HEK293 (cell line): ENCODE results near the gene DNMT3A.

Source experiments
- CTCF ChIA-PET: fragments of 350-600 bp; formaldehyde crosslinking; extraction: SDS; loops from one replicate; lab custom pipeline; 2021; ENCODE audit warnings: antibody characterized with exemption; lab: Yijun Ruan, JAX
- POLR2A ChIA-PET: fragments of 300-600 bp; formaldehyde crosslinking; extraction: SDS; loops from one replicate; lab custom pipeline; 2020; ENCODE audit warnings: antibody characterized with exemption, inconsistent platforms; lab: Yijun Ruan, JAX
- H3K27ac ChIP-seq: fragments of 200-500 bp; sonication (Bioruptor generic); 2 replicates; pipeline ENCODE4 v1.5.1; 2014; ENCODE audit warnings: low read depth, low read length, control low read depth, inconsistent platforms; ENCODE audit errors: extremely low read depth
- H3K36me3 ChIP-seq, 2 experiments: fragments of 200-500 bp in 1 of 2; sonication (Bioruptor generic) in 1 of 2; 1 replicate in 1 of 2; 2 replicates in 1 of 2; pipeline ENCODE4 v1.5.1; 2014 to 2017; ENCODE audit warnings: inconsistent platforms in 2 of 2, low read length in 2 of 2; ENCODE audit not compliant: control insufficient read depth in 2 of 2, insufficient read depth in 1 of 2
- H3K4me1 ChIP-seq: fragments of 200-500 bp; sonication (Bioruptor generic); 2 replicates; pipeline ENCODE4 v1.5.1; 2014; ENCODE audit warnings: mild to moderate bottlenecking, low read length, inconsistent platforms; ENCODE audit not compliant: control insufficient read depth, insufficient read depth
- H3K4me3 ChIP-seq: 2 replicates; pipeline ENCODE4 v1.5.1; 2011; ENCODE audit warnings: low read depth, mild to moderate bottlenecking, control low read depth, low read length, moderate library complexity
- H3K9me3 ChIP-seq: fragments of 200-500 bp; sonication (Bioruptor generic); 2 replicates; pipeline ENCODE4 v1.5.1; 2014; ENCODE audit warnings: low read depth, low read length, inconsistent platforms; ENCODE audit not compliant: control insufficient read depth, insufficient read depth
- EGR2 ChIP-seq: fragments of 450-650 bp; formaldehyde crosslinking; IDR thresholded peaks from 2 replicates; pipeline ENCODE4 v1.5.1; 2016; ENCODE audit warnings: low read depth, missing biosample characterization, missing genetic modification characterization
- IKZF3 ChIP-seq: fragments of 450-650 bp; IDR thresholded peaks from 2 replicates; pipeline ENCODE4 v1.5.0; 2018; ENCODE audit warnings: missing biosample characterization, mild to moderate bottlenecking, missing genetic modification characterization, moderate library complexity
- KLF8 ChIP-seq: fragments of 450-650 bp; formaldehyde crosslinking; IDR thresholded peaks from 2 replicates; pipeline ENCODE4 v1.5.1; 2016; ENCODE audit warnings: missing biosample characterization, missing genetic modification characterization
- KLF9 ChIP-seq: fragments of 450-650 bp; formaldehyde crosslinking; IDR thresholded peaks from 2 replicates; pipeline ENCODE4 v1.5.1; 2016; ENCODE audit warnings: missing biosample characterization, missing genetic modification characterization, low read depth
- PATZ1 ChIP-seq: fragments of 450-650 bp; formaldehyde crosslinking; IDR thresholded peaks from 2 replicates; pipeline ENCODE4 v1.5.1; 2016; ENCODE audit warnings: missing biosample characterization, missing genetic modification characterization
- SP2 ChIP-seq: fragments of 450-650 bp; formaldehyde crosslinking; IDR thresholded peaks from 2 replicates; pipeline ENCODE4 v1.5.1; 2016; ENCODE audit warnings: missing biosample characterization, missing genetic modification characterization
- SP3 ChIP-seq: fragments of 450-650 bp; formaldehyde crosslinking; IDR thresholded peaks from 2 replicates; pipeline ENCODE4 v1.5.1; 2016; ENCODE audit warnings: missing biosample characterization, missing genetic modification characterization
- ZBTB17 ChIP-seq: fragments of 450-650 bp; formaldehyde crosslinking; IDR thresholded peaks from 2 replicates; pipeline ENCODE4 v1.5.1; 2016; ENCODE audit warnings: missing biosample characterization, missing genetic modification characterization
- ZBTB48 ChIP-seq: fragments of 450-650 bp; formaldehyde crosslinking; IDR thresholded peaks from 2 replicates; pipeline ENCODE4 v1.5.1; 2016; ENCODE audit warnings: missing biosample characterization, missing genetic modification characterization
- ZBTB49 ChIP-seq: fragments of 450-650 bp; formaldehyde crosslinking; IDR thresholded peaks from 2 replicates; pipeline ENCODE4 v1.5.1; 2016; ENCODE audit warnings: missing biosample characterization, missing genetic modification characterization, low read depth
- ZFHX2 ChIP-seq: fragments of 450-650 bp; formaldehyde crosslinking; conservative IDR thresholded peaks from 2 replicates; pipeline ENCODE4 v1.5.1; 2016; ENCODE audit warnings: missing biosample characterization, missing genetic modification characterization
- ZNF114 ChIP-seq: fragments of 450-650 bp; formaldehyde crosslinking; IDR thresholded peaks from 2 replicates; pipeline ENCODE4 v1.5.0; 2017; ENCODE audit warnings: missing biosample characterization, missing genetic modification characterization
- ZNF155 ChIP-seq: fragments of 450-650 bp; formaldehyde crosslinking; IDR thresholded peaks from 2 replicates; pipeline ENCODE4 v1.5.1; 2016; ENCODE audit warnings: missing biosample characterization, missing genetic modification characterization
- ZNF223 ChIP-seq: fragments of 450-650 bp; formaldehyde crosslinking; IDR thresholded peaks from 2 replicates; pipeline ENCODE4 v1.5.1; 2016; ENCODE audit warnings: missing biosample characterization, missing genetic modification characterization
- ZNF335 ChIP-seq: fragments of 450-650 bp; formaldehyde crosslinking; conservative IDR thresholded peaks from 2 replicates; pipeline ENCODE4 v1.5.1; 2016; ENCODE audit warnings: missing biosample characterization, missing genetic modification characterization
- ZNF366 ChIP-seq: fragments of 450-650 bp; formaldehyde crosslinking; conservative IDR thresholded peaks from 2 replicates; pipeline ENCODE4 v1.5.1; 2016; ENCODE audit warnings: missing biosample characterization, missing genetic modification characterization
- ZNF600 ChIP-seq: fragments of 450-650 bp; formaldehyde crosslinking; IDR thresholded peaks from 2 replicates; pipeline ENCODE4 v1.5.1; 2016; ENCODE audit warnings: missing biosample characterization, missing genetic modification characterization
- ZNF670 ChIP-seq: fragments of 450-650 bp; formaldehyde crosslinking; IDR thresholded peaks from 2 replicates; pipeline ENCODE4 v1.5.1; 2016; ENCODE audit warnings: missing biosample characterization, missing genetic modification characterization, low read depth
- TF ChIP-seq, protein P1 (sequence below): fragments of 450-650 bp; formaldehyde crosslinking; IDR thresholded peaks from 2 replicates; pipeline ENCODE4 v1.5.1; 2016; ENCODE audit warnings: missing biosample characterization, missing genetic modification characterization
- TF ChIP-seq, protein P2 (sequence below): fragments of 450-650 bp; formaldehyde crosslinking; IDR thresholded peaks from 2 replicates; pipeline ENCODE4 v1.5.1; 2016; ENCODE audit warnings: missing biosample characterization, missing genetic modification characterization
- TF ChIP-seq, protein P3 (sequence below): fragments of 450-650 bp; formaldehyde crosslinking; IDR thresholded peaks from 2 replicates; pipeline ENCODE4 v1.5.1; 2016; ENCODE audit warnings: missing biosample characterization, missing genetic modification characterization

Gene DNMT3A

DNA sequence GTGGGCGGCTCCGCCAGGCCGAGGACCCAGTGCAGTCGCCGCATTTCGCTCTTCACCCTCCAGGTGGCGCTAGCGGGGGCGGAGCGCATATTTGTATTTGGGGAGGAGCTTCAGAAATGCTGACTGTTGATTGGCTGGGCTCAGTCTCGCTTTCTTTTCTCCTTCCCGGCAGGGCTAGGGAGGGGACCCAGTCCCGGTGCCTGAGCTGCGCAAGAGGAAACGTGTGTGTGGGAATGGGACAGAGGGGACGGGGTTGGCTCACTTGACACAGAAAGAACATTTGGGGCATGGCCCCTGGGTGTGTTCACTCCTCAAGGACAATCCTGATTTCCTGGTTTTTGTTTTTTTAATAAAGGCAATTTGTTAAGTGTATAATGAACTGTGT is 20.3 kb upstream of the DNMT3A start:
- Histone ChIP-seq H3K27ac (no peak overlapping the region), H3K9me3 (no peaks in the 10 kb centered on the region), H3K4me1 (no peaks in the 10 kb centered on the region), H3K36me3 (no peaks in the 10 kb centered on the region)
- ChIA-PET CTCF (interaction anchor here (0.6 to 2.7 kb wide), 37 partner anchors 8 to 809 kb away, joined by 3 to 41 read pairs (median 3); partner anchors contain the start of gene DNMT3A), POLR2A (no interaction called here)
- TF ChIP-seq SP3 (tag by site-specific recombination) (peak; percentile 79), KLF9 (tag by site-specific recombination) (0 out of 2 replicates have a peak, but pooled peaks have one; percentile 47), PATZ1 (tag by site-specific recombination) (peak; percentile 28; the same call in 1 of the 2 replicates), KLF8 (0 out of 2 replicates have a peak, but pooled peaks have one; percentile 31), ZNF600 (tag by site-specific recombination) (peak; percentile 77), IKZF3 (tag by site-specific recombination) (peak; percentile 70), SP2 (tag by site-specific recombination) (peak; percentile 72), ZBTB48 (tag by site-specific recombination) (peak; percentile 63; the same call in 1 of the 2 replicates), EGR2 (tag by site-specific recombination) (0 out of 2 replicates have a peak, but pooled peaks have one; percentile 21), ZBTB17 (0 out of 2 replicates have a peak, but pooled peaks have one; percentile 44), ZFHX2 (tag by site-specific recombination) (peak; percentile 47; the same call in 1 of the 2 replicates), ZNF670 (no peak), ZNF155 (tag by site-specific recombination) (no peak), ZNF223 (tag by site-specific recombination) (no peak), ZNF114 (tag by site-specific recombination) (no peak), ZNF335 (peak; percentile 87), ZNF366 (0 out of 2 replicates have a peak, but pooled peaks have one; percentile 21), ZBTB49 (tag by site-specific recombination) (no peak)
- TF ChIP-seq, protein P1, sequence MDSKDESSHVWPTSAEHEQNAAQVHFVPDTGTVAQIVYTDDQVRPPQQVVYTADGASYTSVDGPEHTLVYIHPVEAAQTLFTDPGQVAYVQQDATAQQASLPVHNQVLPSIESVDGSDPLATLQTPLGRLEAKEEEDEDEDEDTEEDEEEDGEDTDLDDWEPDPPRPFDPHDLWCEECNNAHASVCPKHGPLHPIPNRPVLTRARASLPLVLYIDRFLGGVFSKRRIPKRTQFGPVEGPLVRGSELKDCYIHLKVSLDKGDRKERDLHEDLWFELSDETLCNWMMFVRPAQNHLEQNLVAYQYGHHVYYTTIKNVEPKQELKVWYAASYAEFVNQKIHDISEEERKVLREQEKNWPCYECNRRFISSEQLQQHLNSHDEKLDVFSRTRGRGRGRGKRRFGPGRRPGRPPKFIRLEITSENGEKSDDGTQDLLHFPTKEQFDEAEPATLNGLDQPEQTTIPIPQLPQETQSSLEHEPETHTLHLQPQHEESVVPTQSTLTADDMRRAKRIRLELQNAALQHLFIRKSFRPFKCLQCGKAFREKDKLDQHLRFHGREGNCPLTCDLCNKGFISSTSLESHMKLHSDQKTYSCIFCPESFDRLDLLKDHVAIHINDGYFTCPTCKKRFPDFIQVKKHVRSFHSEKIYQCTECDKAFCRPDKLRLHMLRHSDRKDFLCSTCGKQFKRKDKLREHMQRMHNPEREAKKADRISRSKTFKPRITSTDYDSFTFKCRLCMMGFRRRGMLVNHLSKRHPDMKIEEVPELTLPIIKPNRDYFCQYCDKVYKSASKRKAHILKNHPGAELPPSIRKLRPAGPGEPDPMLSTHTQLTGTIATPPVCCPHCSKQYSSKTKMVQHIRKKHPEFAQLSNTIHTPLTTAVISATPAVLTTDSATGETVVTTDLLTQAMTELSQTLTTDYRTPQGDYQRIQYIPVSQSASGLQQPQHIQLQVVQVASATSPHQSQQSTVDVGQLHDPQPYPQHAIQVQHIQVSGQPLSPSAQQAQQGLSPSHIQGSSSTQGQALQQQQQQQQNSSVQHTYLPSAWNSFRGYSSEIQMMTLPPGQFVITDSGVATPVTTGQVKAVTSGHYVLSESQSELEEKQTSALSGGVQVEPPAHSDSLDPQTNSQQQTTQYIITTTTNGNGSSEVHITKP, result 0 out of 2 replicates have a peak, but pooled peaks have one; percentile 28
- TF ChIP-seq, protein P2, sequence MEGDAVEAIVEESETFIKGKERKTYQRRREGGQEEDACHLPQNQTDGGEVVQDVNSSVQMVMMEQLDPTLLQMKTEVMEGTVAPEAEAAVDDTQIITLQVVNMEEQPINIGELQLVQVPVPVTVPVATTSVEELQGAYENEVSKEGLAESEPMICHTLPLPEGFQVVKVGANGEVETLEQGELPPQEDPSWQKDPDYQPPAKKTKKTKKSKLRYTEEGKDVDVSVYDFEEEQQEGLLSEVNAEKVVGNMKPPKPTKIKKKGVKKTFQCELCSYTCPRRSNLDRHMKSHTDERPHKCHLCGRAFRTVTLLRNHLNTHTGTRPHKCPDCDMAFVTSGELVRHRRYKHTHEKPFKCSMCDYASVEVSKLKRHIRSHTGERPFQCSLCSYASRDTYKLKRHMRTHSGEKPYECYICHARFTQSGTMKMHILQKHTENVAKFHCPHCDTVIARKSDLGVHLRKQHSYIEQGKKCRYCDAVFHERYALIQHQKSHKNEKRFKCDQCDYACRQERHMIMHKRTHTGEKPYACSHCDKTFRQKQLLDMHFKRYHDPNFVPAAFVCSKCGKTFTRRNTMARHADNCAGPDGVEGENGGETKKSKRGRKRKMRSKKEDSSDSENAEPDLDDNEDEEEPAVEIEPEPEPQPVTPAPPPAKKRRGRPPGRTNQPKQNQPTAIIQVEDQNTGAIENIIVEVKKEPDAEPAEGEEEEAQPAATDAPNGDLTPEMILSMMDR (tag by site-specific recombination), result peak; percentile 92
- TF ChIP-seq, protein P3, sequence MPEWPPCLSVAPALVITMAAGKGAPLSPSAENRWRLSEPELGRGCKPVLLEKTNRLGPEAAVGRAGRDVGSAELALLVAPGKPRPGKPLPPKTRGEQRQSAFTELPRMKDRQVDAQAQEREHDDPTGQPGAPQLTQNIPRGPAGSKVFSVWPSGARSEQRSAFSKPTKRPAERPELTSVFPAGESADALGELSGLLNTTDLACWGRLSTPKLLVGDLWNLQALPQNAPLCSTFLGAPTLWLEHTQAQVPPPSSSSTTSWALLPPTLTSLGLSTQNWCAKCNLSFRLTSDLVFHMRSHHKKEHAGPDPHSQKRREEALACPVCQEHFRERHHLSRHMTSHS (tag by site-specific recombination), result no peak
- TF ChIP-seq, all 188 proteins: peak for 15
- no peak overlapping the region for H3K4me3 ChIP-seq
